GM18870 (cell line): ENCODE data around the gene EXOC8.
A peak's percentile ranks its signal among the peaks of the same experiment; 100 is the strongest.
"Not testable (repeated sequence)": the region's sequence is repeated elsewhere in the genome, so short reads cannot be mapped to it uniquely, and the experiment has no call there.

Experiments
- ATAC-seq: cut with Tn5 transposase; IDR thresholded peaks from one replicate; pipeline ENCODE4 v1.9.1; 2021; ENCODE audit warnings: moderate library complexity; ENCODE audit not compliant: unreplicated experiment

The EXOC8 gene

GRCh38 chr1:231353086-231353485 lies 15.4 kb upstream of the EXOC8 start:
- no peak for ATAC-seq

- no peak for ATAC-seq
Observed at GRCh38 chr1:231351816-231352215, 14.2 kb upstream of the EXOC8 start.

- ATAC-seq = not testable (repeated sequence)
Observed at GRCh38 chr1:231348856-231349255, 11.2 kb upstream of the EXOC8 start.

- ATAC-seq = no peak
Observed at GRCh38 chr1:231348442-231348841, 10.8 kb upstream of the EXOC8 start.

- no peak for ATAC-seq
Observed at GRCh38 chr1:231347961-231348360, 10.3 kb upstream of the EXOC8 start.

GRCh38 chr1:231340328-231341013 lies 2.8 kb upstream of the EXOC8 start:
- no peak for ATAC-seq

GRCh38 chr1:231338270-231339128 lies 847 bp upstream of the EXOC8 start, which contains the start of gene SPRTN:
Gene SPRTN (plus strand): TSS chr1:231338293. CDS start chr1:231338384, 91 bp downstream.
- ATAC-seq = no peak

GRCh38 chr1:231337043-231337471 lies 595 bp downstream of the EXOC8 start:
- ATAC-seq = peak; percentile 10

GRCh38 chr1:231335663-231336602 lies 1.7 kb downstream of the EXOC8 start:
- no peak for ATAC-seq

GRCh38 chr1:231334952-231335351 lies 2.7 kb downstream of the EXOC8 start:
- ATAC-seq = no peak

GRCh38 chr1:231334079-231334666 lies 3.5 kb downstream of the EXOC8 start:
- ATAC-seq = no peak

- no peak for ATAC-seq
Observed at GRCh38 chr1:231332761-231333160, 4.9 kb downstream of the EXOC8 start.

- ATAC-seq = no peak
Observed at GRCh38 chr1:231329483-231329882, 8.2 kb downstream of the EXOC8 start.

GRCh38 chr1:231327617-231328016 lies 10.0 kb downstream of the EXOC8 start:
- ATAC-seq = no peak

GRCh38 chr1:231326248-231326647 lies 11.4 kb downstream of the EXOC8 start:
- ATAC-seq = no peak

- no peak for ATAC-seq
Observed at GRCh38 chr1:231324660-231325059, 13.0 kb downstream of the EXOC8 start.

GRCh38 chr1:231322880-231323530 lies 14.6 kb downstream of the EXOC8 start:
- ATAC-seq = no peak

- no peak for ATAC-seq
Observed at GRCh38 chr1:231319080-231319479, 18.6 kb downstream of the EXOC8 start.

- no peak for ATAC-seq
Observed at GRCh38 chr1:231318568-231318967, 19.1 kb downstream of the EXOC8 start.

GRCh38 chr1:231318015-231318355 lies 19.7 kb downstream of the EXOC8 start:
- no peak for ATAC-seq
